Epithelial cell of esophagus (primary cell): Measurements from ENCODE around the gene ACYP2.
"Not testable (repeated sequence)": the region's sequence is repeated elsewhere in the genome, so short reads cannot be mapped to it uniquely, and the experiment has no call there.

Experiments
- DNase-seq: peaks from one replicate; pipeline ENCODE4 v3.0.0; 2010; ENCODE audit warnings: low read depth
- H3K4me3 ChIP-seq: 2 replicates; pipeline ENCODE4 v1.5.1; 2011; ENCODE audit warnings: mild to moderate bottlenecking, low read length, control low read depth
- TF ChIP-seq, protein P1 (sequence below): IDR thresholded peaks from 2 replicates; pipeline ENCODE4 v1.5.1; 2011; ENCODE audit warnings: low read depth, mild to moderate bottlenecking, low read length, control low read depth, inconsistent platforms; ENCODE audit not compliant: insufficient read depth; ENCODE audit errors: missing control alignments

The ACYP2 gene

GRCh38 chr2:54086157-54086556, 29.3 kb upstream of the ACYP2 start:
- H3K4me3 ChIP-seq = no peak overlapping the region
- no peak for DNase-seq
- TF ChIP-seq, protein P1, sequence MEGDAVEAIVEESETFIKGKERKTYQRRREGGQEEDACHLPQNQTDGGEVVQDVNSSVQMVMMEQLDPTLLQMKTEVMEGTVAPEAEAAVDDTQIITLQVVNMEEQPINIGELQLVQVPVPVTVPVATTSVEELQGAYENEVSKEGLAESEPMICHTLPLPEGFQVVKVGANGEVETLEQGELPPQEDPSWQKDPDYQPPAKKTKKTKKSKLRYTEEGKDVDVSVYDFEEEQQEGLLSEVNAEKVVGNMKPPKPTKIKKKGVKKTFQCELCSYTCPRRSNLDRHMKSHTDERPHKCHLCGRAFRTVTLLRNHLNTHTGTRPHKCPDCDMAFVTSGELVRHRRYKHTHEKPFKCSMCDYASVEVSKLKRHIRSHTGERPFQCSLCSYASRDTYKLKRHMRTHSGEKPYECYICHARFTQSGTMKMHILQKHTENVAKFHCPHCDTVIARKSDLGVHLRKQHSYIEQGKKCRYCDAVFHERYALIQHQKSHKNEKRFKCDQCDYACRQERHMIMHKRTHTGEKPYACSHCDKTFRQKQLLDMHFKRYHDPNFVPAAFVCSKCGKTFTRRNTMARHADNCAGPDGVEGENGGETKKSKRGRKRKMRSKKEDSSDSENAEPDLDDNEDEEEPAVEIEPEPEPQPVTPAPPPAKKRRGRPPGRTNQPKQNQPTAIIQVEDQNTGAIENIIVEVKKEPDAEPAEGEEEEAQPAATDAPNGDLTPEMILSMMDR = no peak

GRCh38 chr2:54088191-54088634, 27.2 kb upstream of the ACYP2 start:
- TF ChIP-seq, protein P1 = no peak
- peak; percentile 29 for DNase-seq
- H3K4me3 ChIP-seq = no peak overlapping the region

DNA sequence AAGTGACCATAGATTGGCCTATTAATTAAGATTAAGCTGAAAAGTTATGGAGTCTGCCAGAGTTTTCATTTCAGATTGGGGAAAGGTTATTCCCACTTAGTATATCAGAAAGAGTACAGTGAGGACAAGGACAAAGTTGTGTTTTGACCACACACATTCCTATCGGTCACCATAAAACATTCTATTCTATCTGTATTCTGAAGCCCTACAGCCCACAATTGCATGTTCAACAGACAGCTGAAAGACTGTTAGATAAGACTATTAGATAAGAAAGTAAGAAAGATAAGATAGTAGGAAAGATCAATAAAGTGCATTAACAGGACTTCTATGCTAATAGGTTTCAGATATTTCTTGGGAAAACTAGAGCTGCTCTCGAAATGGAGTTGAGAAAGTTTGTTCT, 26.7 kb upstream of the ACYP2 start:
- no peak for DNase-seq
- TF ChIP-seq, protein P1 = no peak

GRCh38 chr2:54090521-54091117, 24.8 kb upstream of the ACYP2 start:
- TF ChIP-seq, protein P1 = no peak
- no peak overlapping the region for H3K4me3 ChIP-seq
- peak; percentile 58 for DNase-seq

More for the DNA sequence above, 26.7 kb upstream of the ACYP2 start:
- no peak overlapping the region for H3K4me3 ChIP-seq

DNA sequence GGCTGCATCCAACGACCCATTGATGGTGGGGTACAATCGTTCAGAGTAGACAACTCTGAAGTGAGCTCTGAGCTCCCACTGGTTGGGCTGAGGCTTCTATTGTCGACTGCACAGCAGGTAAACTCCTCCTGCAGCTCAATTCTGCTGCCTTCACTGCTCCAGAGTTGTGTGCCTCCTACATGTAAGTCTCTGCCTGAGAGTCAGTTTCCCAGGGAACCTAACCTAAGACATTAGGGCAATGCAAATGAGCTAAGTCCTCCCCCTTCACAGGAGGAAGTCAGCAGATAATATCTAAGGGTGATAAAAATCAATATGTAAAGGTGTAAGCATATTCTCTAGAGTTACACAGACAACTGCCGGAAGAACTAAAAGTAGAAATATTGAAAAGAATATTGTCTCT, 22.5 kb upstream of the ACYP2 start:
- DNase-seq = no peak

GRCh38 chr2:54095406-54095805, 20.0 kb upstream of the ACYP2 start:
- not testable (repeated sequence) for H3K4me3 ChIP-seq, DNase-seq

More for the DNA sequence above, 22.5 kb upstream of the ACYP2 start:
- H3K4me3 ChIP-seq = no peak overlapping the region
- TF ChIP-seq, protein P1 = no peak

GRCh38 chr2:54096141-54096540, 19.3 kb upstream of the ACYP2 start:
- not testable (repeated sequence) for DNase-seq, H3K4me3 ChIP-seq

GRCh38 chr2:54097124-54097523, 18.3 kb upstream of the ACYP2 start:
- TF ChIP-seq, protein P1 = no peak
- DNase-seq = no peak
- no peak overlapping the region for H3K4me3 ChIP-seq
